NOMO-1 treated with DMSO at 0.1 percent for 48 hours (cell line): ENCODE data around the gene RUFY4.
"Not testable (repeated sequence)": the region's sequence is repeated elsewhere in the genome, so short reads cannot be mapped to it uniquely, and the experiment has no call there.

Experiments used
- DNase-seq: peaks from one replicate; lab custom pipeline; 2025; ENCODE audit not compliant: unreplicated experiment; lab: John Stamatoyannopoulos, UW

Gene RUFY4

DNA sequence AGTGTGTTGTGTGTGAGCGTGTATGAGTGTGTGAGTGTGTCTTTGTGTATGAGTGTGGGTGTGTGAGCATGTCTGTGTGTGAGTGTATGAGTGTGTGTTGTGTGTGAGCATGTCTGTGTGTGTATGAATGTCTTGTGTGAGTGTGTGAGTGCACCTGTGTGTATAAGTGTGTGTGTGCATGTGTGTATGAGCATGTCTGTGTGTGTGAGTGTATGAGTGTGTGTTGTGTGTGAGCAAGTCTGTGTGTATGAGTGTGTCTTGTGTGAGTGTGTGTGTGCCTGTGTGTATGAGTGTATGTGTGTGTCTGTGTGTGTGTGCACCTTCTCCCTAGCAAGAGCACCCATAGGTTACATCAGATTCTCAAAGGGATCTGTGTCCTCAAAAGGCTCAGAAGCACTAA is 37.8 kb upstream of the RUFY4 start:
- DNase-seq, result no peak

DNA sequence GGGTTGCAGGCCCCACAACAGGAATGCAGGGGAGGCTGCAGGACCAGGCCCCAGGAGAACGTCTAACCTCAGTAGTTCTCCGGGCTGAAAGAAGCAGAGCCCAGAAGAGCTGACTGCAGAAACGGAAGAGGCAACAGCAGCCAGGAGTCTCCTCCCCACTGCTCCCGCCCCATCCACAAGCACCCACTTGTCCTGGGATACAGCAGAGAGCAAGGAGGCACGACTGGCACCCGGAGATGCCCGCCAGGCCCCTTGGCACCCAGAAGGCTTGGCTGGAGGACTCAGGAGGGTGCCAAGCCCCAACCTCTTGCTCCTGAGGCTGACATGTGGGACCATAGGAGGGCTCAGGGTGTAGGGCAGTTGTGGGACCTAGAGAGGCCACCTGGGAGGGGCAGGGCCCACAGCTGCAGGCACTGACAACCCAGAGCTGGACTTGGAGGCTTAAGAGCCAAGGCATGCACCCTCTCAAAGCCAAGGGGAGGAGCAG is 37.2 kb upstream of the RUFY4 start:
- no peak for DNase-seq

DNA sequence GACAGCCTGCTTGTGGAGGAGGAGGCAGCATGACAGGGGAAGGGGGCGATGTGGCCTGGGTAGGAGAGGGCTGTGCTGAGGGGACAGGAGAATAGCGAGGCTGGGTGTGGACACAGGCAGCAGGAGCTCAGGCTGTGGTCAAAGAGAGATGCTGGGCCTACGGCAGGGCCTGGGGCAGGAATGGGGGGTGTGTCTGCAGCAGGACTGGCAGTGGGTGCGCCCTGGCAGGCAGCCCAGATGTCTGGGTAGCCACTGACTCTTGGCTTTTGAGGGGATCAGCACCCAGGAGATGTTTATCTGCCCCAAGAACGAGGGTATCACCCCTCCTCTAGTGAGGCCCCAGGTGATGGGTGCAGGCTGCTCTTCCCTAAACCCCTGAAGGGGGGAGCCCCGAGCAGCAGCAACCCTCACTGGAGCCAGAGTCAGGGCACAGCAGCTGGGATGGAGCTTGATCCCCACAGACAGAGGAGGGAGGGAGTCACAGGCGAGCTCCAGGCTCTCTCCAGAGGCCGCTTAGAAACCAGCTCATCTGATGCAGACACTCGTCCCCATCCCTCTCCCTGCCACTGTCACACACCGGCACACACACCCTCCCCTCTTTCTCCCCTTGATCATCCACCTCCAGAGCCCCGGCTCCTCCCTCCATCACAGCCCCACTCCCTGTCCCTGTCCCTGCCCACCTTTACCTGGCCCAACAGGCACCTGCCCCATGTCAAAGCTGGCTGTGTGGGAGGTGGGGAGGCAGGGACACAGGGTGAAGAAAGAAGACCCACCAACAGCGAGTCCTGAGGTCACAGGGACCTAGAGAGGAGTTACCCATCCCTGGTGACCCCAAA is 36.5 kb upstream of the RUFY4 start:
- no peak for DNase-seq

DNA sequence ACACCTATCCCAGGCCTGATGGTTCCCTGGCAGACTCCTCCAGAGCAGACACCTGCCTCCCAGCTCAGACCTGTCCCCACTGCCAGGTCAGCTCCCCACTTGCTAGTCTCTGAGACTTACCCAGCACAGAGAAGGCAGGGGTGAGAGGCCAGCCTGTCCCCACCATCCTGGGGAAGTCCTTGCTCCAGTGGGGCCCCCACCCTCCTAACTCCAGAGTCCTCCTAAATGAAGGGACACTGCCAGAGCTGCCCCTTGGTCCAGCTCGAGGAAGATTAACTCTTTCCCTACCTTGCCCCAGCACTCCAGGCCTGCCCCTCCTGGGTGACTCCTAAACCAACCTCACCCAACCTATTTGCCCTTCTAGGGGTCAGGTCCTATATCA is 35.9 kb upstream of the RUFY4 start:
- DNase-seq, result no peak

DNA sequence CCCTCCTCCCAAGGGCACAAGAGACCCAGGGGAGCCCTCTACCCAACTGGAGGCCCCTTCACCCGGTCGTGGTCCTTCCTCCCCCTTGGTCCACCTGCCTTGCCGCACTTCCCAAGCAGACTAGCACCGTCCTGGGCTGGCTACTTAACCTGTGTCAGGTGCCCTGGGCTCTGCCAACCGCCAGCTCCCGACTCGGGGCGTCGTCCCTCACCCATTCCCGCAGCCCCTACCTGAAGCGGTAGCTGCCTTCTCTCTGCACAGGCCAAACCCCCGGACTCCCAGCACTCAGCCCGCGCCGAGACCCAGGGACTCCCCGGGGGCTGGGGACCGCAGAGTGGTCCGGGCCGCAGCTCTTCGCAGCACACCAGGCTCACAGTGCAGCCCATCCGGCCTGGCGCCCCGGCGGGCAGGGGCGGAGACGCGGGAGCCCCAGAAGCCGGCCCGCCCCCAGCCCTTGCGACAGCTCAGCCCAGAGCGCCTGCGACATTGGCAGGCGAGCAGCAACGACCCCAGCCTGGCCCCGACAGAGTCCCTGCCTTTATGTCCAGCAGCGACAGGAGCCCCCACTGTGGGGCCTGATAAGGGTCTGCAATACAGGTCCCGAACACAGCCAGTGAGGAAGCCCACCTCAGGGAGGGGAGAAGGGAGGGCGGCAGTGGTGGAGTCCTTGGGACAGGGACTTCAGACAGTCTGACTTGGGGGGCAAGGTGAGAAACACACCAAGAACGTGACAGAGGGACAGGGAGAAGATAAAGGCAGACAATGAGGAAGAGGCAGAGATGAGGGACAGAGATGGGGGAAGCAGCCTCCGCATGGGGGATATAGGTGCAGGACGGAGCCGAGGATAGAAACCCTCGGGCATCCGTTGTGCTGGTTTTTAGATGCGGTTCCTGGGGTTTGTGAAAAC is 35.2 kb upstream of the RUFY4 start:
- peak; percentile 37 for DNase-seq

DNA sequence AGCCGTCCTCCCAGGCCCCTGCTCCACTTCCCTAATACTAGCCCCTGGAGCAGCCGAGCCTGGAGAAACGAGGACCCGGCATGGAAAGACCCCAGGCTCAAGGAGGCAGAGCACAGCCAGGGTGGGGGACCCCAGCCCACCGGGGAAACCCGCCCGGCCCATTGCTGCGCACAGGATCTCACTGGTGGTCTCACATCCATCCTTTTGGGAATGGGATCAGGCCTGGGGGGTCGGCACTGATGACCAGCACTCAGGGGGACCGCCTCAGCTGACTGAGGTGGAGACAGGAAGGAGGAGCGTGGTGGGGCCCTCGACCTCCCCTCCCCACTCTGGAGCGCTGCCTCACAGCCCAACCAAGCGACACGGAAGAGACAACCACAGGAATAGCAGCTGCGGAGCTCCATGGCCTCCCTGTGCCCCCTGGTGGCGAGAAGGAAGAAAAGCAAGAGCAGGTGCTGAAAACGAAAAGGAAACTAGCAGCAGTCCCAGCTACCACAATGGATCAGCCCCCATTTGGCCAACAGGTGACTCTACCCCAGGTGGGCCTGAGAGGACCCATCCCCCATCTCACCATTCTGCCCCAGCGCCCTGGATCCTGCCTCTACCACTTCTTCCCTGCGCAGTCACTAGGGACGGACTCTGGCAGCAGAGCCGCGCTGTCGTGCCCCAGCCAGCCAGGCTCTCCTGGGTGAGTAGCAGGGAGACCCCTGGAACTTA is 34.4 kb upstream of the RUFY4 start:
- DNase-seq, result peak; percentile 78

DNA sequence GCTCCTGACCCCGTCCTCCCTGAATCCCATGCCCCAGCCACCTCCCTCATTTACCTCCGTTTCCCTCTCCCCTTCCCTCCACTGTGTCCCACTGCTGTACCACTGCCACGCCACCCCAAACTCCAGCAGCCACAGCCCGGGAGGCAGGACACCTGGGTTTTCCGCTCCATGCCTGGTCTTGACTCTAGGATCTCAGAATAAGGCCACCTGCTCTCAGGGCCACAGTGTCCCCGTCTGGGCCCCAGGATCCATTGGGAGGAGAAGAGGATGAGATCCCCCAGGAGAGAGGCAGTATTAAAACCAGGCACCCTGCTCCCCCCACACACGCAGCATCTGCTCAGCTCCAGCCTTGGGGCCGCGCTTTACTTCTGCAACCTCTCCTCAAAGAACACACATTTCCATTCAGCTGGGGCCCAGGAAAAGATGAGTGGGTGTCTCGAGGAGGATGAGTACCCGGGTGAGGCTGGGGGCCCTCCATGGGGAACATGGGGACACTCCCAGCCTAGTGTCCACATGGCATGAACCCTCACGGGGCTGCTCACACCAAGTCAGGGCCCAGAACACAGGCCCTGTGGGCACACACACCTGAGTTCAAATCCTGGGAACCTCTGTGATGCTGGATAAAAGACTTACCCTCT is 33.5 kb upstream of the RUFY4 start:
- no peak for DNase-seq

DNA sequence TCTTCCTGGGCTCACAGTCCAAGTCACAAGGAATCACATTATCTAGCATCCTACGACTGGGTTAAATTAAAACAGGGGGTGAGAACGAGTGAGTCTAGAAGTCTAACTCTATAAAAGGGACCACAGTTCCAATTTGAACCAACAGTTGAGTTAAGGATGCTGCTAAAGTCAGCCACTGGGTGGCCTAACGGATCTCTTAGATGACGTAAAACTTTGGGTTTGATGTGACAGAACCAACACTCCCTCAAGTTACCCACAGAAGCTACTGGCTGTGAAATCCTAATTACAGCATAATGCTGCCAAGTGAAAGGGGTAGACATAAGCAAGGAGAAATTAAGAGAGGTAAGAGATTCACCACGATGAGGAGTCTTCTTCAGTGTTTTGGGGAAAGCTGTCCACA is 32.7 kb upstream of the RUFY4 start:
- DNase-seq, result peak; percentile 54

DNA sequence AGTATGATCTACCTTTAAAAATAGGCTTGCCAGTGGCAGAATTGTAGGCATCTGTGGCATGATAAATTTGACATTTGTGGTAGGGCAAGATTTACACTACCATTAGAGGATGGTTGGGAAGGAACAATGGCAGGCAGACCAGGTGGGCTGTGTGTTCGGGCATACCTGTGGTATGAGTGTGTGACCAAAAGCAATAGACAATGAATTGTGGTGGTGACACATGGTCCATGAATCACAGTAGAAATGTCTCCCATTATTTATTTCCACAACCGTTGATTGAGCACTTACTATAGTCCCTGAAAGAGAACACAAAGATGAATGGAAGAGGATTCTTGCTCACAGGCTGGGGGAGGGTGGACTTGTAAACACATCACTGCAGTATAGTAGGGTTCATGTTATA is 29.9 kb upstream of the RUFY4 start:
- DNase-seq, result no peak

DNA sequence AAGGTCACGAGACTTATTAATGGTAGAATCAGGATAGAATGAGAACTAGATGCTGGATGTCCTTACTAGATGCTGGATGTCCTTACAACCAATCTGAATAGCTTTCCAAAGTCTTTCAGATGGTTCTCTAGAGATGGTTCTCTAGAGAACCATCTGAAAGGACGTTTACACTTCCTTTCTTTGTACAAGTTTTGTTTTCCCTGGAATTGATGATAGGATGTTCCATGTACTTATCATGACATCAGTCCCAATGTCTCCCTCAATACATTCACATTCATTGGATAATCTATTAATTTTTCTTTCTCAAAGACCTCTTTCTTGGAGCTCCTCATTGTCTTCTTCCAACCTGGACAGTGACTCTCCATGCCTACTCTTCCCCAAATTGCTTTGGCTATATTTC is 28.2 kb upstream of the RUFY4 start:
- DNase-seq, result no peak

DNA sequence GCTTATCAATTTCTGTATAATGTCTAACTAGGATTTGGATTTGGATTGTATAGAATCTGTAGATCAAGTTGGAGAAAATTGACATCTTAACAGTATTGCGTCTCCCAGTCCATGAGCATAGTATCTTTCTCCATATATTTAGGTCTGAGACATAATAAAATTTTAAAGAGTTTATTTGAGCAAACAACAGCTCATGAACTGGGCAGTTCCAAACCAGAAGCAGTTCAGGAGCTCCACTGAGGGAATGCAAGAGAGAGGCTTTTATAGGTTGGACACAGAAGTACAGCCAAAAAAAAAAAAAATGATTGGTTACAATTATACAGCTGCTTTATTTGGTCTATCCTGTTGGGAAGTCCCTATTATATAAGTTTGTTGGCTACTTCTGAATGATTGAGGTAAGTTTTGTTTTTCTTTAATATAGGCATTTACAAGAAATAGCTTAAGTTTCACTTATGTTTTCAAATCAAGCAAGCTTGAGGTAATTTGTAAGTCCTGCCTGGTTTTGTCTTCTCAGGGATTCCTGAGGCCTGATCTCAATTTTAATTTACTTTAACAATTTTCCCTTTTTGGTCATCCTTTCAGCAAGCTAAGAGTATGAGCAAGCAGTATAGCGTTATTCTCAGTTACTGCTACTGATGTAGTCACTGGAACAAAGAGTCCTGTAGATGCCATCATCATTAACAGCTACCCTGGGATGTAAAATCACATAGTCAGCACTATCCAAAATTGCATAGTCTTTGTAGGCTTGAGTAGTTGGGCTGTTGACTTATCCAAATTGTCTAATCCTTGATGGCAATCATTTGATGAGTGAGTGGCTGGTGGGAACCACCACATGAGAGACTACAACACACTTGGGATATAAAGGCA is 27.5 kb upstream of the RUFY4 start:
- DNase-seq, result no peak

DNA sequence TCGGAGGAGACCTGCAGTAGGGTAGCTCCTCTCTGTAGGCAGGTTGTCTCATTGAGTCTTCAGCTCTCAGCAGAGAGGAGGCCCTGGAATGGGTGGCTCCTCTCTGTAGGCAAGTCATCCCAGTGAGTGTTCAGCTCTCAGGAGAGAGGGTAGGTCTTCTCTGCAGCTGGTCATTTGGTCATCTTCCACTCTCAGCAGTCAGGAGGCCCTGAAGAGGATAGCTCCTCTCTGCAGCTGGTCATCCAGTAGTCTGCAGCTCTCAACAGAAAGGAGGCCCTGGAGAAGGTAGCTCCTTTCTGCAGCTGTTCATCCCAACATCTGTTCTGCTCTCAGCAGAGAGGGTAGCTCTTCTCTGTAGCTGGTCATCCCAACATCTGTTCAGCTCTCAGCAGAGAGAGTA is 26.0 kb upstream of the RUFY4 start:
- DNase-seq, result no peak

DNA sequence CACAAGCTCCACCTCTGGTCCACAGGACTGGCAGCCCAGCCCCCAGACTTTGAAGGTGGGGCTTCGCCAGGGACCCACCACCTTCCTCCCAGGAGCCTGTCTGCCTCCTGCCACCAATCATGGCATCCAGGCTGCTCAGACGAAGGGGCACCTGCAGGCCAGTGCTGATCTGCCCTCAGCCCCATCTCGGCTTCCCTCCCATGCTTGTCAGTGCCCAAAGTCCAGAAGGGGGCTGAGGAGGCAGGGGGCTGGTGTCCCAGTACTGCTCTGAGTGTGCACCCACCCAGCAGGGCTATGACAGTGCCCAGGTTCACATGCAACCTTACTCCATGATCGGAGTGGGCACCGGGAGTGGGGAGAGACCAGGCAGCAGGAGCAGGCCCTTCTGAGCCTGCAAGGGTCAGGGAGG is 25.3 kb upstream of the RUFY4 start:
- no peak for DNase-seq

DNA sequence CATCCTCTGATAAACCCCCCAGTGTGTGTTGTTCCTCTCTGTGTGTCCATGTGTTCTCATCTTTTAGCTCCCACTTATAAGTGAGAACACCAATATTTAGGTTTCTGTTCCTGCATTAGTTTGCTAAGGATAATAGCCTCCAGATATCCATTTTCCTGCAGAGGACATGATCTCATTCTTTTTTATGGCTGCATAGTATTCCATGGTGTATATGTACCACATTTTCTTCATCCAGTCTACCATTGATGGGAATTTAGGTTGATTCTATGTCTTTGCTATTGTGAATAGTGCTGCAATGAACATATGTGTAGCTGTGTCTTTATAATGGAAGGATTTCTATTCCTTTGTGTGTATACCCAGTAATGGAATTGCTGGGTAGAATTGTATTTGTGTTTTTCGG is 24.5 kb upstream of the RUFY4 start:
- DNase-seq, result not testable (repeated sequence)

DNA sequence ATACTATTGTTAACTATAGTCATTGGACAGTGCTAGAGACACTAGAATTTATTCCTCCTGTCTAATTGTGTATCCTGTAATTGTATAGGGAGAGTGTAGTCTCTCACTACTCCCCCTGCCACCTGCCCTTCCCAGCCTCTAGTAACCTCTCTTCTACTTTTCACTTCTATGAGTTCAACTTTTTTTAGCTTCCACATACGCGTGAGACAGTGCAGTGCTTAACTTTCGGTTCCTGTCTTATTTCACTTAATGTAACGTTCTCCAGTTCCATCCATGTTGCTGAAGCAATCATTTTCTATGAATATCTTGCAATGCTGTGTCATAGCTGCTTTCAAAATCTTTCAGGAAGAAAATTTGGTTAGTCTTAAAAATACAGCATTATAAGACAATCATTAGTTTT is 22.8 kb upstream of the RUFY4 start:
- DNase-seq, result peak; percentile 97

DNA sequence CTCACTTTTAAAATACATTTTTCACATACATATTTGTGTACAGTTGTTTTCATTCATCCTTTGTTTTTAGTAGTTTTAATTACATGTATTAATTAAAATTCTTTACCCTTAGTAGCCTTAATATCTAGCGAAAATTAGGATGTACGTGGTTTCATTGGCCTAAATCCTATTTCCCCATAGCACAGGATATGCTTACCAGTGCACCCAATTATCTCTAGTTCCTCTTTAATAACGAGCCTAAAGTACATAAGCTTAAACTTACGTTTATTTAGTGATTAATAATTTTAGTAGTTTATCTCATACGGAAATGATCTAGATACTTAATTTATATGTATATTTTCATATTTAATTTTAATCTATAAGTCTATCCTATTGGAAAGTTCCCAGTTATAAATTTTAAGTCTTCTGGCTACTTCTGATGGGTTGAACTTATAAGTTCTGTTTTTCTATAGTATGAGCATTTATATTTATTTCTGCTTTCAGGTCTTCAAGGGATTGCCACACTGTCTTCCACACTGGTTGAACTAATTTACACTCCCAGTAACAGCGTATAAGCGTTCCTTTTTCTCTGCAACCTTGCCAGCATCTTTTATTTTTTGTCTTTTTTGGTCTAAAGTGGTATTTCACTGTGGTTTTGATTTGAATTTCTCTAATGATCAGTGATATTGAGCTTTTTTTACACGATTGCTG is 21.4 kb upstream of the RUFY4 start:
- peak; percentile 92 for DNase-seq

DNA sequence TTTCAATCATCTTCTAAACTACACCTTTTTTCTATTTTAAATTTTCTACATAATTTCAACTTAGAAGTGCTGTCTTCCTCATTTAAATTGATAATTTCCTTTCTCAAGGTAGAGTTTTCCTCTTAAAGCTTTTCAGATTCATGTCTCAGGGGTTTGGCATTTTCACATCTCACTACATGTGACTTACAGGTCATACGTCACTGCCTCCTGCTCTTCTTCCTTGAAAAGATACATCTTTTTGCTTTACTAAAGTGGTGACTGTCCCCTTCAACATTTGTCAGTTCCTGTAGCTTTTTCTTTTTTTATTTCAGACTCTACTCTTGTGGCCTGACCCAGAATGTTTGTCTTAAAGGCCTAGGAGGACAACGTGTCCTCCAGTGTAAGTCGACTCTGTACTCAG is 17.1 kb upstream of the RUFY4 start:
- no peak for DNase-seq

DNA sequence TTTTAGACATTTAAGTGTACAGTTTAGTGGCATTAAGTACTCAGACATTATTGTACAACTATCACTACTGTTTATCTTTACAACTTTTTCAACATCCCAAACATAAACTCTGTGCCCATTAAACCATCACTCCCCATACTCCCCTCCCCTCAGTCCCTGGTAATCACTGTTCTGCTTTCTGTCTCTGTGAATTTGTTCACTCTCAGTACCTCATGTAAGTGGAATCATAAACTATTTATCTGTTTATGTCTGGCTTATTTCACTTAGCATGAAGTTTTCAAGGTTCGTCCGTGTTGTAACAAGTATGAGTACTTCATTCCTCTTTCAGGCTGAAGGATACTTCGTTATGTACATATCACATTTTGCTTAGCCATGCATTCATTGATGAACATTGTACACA is 9.8 kb upstream of the RUFY4 start:
- DNase-seq, result no peak

DNA sequence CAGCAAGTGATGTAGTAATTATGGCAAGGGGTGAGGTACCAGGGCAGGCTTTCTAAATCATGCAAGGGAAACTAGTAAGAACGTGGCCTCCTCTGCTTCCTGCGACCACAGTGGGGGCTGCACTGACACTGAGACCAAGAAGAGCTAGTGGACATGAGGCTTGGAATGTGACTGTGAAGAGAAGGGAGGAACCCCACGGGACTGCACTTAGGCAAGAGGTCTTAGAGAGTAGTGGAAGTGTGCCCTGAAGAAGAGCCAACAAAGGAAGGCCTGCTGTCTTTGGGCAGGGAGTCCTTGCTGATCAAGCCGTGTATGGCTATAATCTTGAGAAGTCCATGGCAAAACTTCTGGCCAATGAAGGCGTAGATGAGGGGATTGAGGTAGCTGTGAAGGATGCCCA is 8.9 kb upstream of the RUFY4 start:
- no peak for DNase-seq
